ENCODE data around the gene CRTC3.
"Not testable (repeated sequence)": the region's sequence is repeated elsewhere in the genome, so short reads cannot be mapped to it uniquely, and the experiment has no call there.

The CRTC3 gene

DNA sequence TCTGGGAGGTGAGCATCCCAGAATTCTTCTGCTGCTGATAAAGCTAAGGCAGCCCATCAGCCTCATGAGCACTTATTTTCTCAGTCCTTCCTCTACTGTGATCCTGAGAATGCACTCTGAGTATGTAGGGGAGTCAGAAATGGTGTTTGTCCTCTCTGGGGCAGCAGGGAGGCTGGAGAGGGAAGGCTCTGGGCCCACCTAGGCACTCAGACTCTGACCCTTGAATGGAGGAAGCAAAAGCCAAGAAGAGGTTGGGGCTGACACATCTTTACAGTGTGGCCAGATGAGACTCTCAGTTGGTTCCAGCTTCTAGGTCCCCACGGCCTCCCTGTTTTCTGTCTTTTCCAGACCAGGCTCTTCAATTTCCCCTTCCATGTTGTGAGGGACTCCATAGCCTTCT lies 151.3 kb downstream of the CRTC3 start:
- DNase-seq: no peak

DNA sequence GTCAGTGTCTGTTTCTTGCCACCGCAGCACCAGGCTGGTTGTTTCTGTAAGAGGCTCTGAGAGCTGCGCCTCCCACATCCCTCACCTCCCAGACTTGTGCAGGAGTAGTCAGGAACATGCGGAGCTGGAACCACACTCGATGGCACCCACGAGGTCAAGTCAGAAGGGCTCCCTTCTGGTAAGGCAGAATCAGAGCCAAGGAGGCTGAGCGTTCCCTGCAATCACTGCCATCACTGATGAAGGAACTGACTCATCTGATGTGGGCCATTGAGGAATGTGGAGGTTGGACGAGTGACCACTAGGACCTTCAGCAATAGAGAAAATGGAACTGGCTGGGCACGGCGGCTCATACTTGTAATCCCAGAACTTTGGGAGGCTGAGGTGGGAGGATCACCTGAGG lies 151.8 kb downstream of the CRTC3 start:
- no peak for DNase-seq

DNA sequence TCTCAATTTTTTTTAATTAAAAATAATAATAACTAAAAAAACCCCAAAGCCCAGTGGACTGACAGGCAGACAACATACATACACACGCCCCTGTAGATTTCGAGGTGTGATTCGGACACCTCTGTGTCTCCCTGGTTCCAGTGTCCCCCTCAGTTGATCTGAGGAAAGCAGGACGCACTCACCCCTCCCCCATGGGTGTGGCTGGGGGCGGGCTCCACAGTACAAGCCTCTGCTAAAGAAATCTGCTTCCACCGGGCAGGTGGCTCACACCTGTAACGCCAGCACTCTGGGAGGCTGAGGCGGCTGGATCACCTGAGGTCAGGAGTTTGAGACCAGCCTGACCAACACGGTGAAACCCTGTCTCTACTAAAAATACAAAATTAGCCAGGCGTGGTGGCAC lies 153.6 kb downstream of the CRTC3 start:
- DNase-seq: no peak

DNA sequence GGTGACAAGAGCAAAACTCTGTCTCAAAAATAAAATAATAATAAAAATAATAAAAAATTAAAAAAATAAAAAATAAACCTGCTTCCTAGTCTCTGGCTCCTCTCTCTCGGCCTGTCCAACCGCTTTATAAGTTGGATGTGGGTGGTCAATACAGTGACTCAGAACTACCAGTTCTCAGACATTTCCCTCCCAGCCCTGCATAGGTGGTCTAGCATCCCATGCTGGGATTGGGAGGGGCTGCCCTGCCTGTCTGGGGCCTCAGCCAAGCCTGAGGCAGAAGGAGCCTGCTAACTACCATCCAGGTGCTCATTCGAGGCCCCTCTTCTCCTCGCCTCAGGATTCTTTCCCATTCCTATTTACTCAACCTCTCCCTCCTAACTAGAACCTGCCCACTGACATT lies 154.2 kb downstream of the CRTC3 start:
- no peak for DNase-seq

DNA sequence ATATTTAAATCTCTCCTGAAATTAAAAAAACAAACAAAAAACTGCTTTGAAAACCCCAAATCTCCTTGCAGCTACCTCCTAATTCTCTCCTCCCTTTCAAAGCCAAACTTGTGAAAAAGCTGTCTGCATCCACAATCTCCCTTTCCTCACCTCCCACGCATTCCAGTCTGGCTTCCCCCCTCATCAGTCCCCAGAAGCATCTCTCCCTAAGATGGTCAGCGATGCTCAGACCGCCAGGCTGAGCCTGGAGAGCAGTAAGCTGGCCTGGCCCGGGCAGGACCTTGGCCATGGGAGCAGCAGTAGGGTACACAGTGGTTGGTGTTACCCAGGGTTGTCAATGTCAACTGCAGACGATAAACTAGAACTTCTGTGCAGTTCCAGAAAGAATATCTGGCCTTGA lies 154.6 kb downstream of the CRTC3 start:
- DNase-seq: no peak

DNA sequence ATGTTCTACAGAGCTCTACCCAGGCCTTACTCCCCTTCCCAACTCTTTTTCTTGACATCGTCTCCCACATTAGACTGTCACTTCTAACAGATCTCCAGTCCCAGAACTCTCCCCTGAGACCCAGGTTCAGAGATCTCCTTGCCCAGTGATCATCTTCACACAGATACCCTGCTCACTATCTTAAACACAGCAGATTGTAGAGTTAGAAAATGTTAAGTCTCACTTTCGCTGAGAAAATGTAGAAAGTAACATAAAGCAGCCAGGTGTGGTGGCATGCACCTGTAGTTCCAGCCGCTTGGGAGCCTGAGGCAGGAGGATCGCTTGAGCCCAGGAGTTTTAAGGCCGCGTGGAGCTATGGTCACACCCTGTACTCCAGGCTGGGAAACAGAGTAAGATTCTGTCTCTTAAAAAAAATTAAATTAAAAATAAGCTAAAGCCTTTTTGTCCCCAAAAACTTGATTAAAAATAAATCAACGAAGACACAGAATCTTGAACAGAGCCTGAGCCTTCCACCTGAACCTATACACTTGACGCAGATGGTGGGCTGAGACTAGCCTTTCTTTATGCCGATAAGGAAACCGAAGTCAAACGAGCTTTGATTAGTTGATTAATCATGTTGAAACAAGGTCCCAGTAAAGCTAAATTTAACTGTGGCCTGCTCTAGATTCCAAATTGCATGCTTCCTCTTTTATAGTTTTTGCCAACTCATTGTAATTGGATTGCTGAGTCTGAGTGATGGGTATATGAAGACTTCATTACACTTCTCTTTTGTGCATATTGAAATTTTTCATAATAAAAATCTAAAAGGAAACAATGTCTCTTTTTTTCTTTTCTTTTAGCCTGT lies 156.1 kb downstream of the CRTC3 start:
- no peak for DNase-seq

DNA sequence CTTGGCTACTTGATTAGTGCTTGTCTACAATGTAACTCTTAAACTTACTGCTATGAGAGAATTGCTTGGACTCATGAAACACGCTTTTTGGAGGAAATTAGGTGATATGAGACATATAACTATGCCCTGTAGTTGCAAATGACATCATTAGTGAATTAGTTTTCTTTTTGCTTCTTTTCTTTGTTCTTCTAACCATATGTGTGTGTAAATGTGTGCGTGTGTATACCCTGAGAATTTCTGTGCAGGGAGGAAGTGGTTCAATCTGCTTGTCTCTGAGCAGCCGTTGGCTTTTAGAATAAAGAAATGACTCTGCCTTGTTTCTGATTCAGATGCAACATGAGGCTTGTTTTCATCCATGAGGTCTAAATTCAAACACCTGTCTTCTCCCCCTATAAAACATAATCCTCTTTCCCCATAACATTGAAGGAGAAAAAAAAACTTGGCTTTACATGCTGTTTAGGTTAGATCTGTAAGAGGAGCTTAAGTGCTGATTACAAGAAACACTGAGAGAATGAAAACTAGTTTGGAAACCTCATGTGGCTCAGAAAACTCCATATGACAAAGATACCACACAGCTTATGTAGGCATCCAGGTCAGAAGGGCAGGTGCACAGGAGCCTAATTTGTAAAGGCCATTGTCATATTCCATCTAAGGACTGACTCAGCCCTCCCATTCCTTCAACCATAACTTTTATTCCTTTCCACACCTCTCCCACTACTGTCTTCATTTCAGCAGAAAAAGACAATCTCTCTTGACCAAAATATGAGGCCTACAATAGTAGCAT lies 156.9 kb downstream of the CRTC3 start:
- DNase-seq: no peak

DNA sequence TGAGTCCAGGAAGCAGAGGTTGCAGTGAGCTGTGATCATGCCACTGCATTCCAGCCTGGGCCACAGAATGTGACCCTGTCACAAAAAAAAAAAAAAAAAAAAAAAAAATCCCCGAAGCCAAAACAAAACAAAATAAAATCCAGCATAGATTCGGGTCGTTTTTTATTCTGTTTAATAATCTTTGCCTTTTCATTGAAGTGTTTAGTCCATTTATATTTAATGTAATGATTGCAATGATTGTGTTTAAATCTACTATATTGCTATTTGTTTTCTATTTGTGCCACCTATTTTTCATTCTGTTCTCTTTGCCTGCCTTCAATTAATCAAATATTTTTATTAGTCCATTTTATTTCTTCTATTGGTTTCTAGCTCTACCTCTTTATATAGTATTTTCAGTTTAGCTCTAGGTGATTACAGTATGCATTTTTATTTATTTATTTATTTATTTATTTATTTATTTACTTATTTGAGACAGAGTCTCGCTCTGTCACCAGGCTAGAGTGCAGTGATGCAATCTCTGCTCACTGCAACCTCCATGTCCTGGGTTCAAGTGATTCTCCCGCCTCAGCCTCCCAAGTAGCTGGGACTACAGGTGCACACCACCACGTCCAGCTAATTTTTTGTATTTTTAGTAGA lies 159.7 kb downstream of the CRTC3 start:
- DNase-seq: not testable (repeated sequence)

DNA sequence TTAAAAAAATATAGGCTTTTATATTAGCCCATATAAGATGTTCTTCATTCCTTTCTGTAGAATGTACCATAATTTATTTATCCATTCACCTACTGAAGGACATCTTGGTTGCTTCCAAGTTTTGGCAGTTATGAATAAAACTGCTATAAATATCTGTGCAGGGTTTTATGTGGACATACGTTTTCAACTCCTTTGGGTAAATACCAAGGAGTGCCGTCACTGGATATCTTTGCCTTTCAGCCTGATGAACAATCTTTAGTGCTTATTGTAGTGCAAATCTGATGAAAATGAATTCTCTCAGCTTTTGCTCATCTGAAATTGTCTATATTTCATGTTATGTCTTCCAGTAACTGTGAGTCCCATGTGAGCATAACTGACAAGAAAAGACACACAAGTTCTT lies 160.9 kb downstream of the CRTC3 start:
- DNase-seq: no peak

DNA sequence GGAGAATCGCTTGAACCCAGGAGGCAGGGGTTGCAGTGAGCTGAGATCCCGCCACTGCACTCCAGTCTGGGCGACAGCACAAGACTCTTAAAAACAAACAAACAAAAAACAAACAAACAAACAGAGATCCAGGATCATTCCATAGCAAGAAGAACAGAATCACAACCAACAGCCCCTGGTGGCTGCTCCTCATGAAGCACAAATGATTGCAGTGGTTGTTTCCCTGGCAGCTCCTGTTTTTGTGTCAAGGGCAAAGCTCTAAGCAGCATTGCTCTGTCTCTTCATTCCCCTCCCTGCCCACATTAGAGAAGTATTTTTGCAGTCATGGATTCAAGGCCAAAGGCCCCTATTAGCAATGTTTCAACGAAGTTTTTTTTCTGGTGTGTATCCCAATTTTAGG lies 161.6 kb downstream of the CRTC3 start:
- DNase-seq: no peak

DNA sequence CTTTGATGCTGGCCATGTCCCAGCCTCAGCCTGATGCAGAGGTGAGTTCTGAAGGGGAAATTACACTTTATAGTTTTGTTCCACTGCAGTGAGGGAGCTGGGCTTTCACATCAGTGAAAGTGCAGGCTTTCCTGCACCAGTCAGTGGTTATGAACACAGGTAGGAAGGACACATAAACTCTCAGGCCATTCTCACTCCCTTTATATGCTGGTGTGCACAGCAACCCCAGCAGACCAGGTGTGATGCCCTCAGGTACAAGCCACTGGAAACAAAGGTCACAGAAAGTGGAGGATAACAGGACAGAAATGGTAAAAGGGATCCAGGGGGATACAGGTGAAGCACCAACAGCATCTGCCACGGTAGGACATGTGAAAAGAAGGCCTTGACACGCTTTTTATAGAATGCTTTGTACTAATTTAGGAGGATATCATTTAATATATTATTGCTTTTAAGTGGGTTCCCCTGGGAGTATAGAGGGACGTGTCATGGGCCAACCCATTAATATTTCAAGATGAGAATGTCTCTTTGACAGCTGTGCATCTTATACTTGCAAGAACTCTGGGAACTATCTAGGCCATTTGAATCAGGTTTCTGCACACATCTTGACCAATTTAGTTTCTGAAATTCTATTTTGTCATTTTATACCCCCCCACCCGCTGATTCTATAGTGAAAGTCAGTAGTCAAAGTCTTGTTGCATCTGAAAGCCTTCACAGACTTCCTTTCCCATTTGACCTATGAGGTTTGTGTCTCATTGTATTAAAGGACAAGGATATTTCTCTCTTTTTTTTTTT lies 162.5 kb downstream of the CRTC3 start:
- no peak for DNase-seq

Measured in NCI-H446 treated with DMSO at 0.1 percent for 48 hours (cell line).